HG03520 (cell line): ENCODE measurements around the gene NOS1AP.

Experiments used
- ATAC-seq: cut with Tn5 transposase; IDR thresholded peaks from one replicate; pipeline ENCODE4 v1.9.1; 2021; ENCODE audit warnings: mild to moderate bottlenecking, moderate library complexity; ENCODE audit not compliant: unreplicated experiment

Gene NOS1AP

GRCh38 chr1:162214202-162214601 lies 144.7 kb downstream of the NOS1AP start:
- ATAC-seq: no peak

- ATAC-seq: no peak
Observed at GRCh38 chr1:162215902-162216301, 146.4 kb downstream of the NOS1AP start.

GRCh38 chr1:162216604-162217003 lies 147.1 kb downstream of the NOS1AP start:
- no peak for ATAC-seq

DNA sequence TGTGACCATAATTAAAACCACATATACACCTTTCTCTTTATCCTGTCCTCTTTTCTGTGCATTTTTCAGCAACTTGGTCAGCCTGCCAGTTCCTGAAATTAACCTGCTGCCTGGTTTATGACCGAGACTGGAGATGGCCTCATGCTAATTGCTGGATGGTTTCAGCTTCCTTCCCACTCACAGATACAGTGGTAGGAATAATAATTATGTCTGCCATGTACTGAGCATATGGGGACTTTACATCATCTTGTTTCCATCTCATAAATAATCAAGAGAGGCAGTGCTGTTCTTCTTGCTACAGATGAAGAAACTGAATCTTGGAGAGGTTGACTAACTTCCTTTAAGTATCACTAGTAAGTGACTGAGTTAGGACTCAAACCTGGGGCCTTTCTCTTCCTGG lies 148.2 kb downstream of the NOS1AP start:
- no peak for ATAC-seq

- no peak for ATAC-seq
Observed at GRCh38 chr1:162218546-162218945, 149.1 kb downstream of the NOS1AP start.

DNA sequence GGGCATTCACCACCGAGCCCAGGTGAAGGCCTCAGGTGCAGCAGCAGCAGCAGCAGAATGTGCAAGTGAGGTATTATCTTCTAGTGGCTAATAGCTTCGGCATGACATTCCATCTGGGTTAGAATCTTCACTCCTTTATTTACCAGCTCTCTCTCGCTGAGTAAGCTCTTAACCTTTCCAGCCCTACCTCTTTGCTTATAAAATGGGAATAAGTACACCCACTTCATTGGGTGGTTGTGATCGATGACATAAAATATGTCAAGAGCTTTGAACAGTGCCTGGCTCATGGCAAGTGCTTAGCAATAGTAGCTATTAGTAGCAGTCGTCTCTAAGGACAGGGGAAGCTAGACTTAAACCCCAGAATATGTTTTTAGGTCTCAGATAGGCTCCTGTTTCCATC lies 149.5 kb downstream of the NOS1AP start:
- no peak for ATAC-seq

GRCh38 chr1:162219461-162219860 lies 150.0 kb downstream of the NOS1AP start:
- ATAC-seq: no peak

DNA sequence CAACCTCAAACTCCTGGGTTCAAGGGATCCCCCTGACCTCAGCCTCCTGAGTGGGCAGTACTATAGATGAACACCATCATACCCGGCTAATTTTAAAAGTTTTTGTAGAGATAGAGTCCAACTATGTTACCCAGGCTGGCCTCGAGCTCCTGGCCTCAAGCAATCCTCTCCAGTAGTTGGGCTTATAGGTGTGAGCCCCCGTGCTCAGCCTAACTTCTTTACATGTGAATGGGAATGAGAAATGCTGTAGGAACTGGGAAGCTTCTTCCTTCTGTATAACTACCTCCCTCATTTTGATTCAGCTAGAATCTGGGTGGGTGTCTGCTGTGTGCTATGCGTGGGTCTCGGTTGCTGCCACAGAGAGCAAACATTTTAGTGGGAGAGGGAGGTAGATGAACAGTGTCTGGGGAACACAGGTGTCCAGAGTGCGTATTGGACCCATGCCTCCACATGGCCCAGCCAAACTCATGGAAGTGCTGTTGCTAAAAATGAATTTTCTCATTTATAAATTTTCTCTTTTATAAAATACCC lies 150.6 kb downstream of the NOS1AP start:
- ATAC-seq: no peak

GRCh38 chr1:162222014-162222413 lies 152.5 kb downstream of the NOS1AP start:
- no peak for ATAC-seq

DNA sequence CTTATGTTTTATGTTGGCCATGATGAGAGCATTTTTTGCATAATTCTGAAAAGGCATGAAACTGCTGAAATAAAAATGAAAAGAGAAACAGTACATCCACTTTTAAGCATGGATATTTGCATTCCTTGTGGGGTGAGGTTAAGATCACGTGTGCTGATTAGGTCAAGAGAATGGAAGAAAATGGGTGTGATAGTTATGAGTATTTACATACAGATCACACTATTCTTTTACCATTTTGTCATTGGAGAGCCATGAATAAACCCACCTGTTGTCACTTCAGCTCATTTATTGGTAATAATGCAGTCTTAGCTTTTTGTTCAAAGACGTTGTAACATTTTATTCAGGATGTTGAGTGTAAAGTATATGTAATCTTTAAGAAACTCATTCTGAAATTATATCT lies 153.2 kb downstream of the NOS1AP start:
- no peak for ATAC-seq

- no peak for ATAC-seq
Observed at GRCh38 chr1:162223488-162223887, 154.0 kb downstream of the NOS1AP start.

DNA sequence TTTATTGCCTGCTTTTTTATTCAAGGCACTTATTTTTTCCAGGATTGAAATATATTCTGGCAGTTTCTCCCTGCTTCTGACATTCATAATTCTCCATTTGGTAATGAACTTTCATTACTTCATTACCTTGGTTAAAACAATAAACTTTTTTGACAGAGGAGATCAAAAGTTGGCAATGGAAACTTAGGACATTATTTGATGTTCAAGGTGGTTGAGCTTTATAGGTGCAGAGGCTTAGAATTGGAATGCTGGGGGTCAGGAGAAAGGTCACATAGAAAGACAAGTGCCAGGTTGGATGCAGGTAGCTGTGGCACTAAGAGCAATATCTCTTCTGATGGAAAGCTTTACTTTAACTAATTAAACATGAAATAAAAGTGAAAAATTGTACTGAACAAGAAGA lies 154.8 kb downstream of the NOS1AP start:
- no peak for ATAC-seq

- no peak for ATAC-seq
Observed at GRCh38 chr1:162228586-162228985, 159.1 kb downstream of the NOS1AP start.

- no peak for ATAC-seq
Observed at GRCh38 chr1:162229549-162229948, 160.1 kb downstream of the NOS1AP start.

- ATAC-seq: no peak
Observed at GRCh38 chr1:162230096-162230495, 160.6 kb downstream of the NOS1AP start.

DNA sequence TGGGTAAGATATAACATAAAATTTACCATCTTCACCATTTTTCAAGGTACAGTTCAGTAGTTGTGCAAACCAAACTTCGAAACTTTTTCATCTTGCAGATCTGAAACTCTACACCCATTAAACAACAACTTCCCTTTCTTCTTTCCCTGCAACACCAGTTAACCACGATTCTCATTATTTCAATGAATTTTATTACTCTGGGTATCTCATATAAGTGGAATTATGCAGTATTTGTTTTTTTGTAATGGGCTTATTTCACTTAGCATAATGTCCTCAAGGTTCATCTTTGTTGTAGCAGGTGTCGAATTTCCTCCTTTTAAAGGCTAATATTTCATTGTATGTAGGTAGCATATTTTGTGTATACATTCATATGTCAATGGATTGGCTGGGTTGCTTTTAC lies 161.0 kb downstream of the NOS1AP start:
- ATAC-seq: no peak

DNA sequence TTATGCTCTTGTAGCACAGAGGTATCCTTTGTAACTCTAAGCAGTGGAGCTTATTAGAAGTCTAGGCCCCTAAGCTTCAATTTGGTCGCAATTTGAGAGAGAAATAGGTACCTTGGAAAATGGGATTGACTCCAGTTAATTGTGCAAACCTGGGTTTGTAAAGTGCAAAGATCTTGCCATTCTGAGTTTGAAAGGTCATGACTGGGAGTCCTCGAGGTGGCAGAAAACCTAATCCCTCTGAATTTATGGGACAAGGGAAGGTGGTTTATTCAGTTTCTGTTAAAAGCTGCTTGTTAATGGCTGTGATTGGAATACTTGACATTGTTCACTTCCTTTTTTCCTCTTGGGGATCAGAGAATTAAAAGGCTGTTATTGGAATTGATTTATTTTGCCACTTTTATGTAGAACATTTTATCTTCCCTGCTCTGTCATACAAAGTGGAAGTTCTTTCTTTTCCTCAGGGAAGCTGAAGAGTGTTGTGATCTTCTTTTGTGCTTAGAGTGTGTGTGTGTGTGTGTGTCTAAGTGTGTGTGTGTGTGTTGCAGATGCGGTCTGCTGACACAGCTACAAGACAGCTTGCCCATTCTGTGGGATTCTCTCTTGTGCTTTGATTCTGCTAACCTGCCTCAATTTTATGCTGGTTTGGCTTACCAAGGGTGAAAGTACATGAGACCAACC lies 162.7 kb downstream of the NOS1AP start:
- ATAC-seq: no peak

DNA sequence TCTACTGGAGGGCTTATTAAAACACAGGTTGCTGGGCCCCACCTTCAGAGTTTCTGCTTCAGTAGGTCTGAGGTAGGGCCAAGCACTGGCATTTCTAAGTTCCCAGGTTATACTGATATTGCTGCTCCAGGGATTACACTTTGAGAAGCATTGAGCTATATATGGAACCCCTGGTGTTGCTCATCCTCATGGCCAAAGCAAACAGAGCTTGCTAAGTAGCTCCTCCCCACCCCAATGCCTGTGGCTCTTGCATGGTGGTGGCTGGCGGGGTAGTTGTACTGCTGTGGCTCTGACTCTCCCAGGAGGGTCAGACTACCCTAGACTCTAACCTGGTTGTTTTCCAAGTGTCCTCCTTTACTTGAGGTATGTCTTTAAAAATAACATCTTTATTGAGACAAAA lies 163.6 kb downstream of the NOS1AP start:
- no peak for ATAC-seq

DNA sequence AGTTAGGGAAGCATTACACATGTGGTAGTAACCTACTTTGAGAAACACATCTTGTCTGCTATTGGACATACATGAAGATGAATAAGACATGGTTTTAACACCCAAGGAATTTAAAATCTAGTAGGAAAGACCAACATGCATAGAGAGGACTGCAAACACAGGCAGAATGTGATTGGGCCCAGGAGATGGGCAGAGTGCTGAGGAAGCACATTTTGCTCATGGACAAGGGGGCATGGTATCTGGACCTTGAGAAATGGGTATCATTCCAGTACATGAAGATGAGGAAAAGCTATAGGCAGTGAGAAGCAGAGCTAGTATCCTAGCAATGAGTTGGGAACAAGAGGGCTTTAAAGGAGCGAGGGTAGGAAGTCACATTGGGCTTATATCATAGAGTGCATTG lies 164.4 kb downstream of the NOS1AP start:
- ATAC-seq: no peak

GRCh38 chr1:162234571-162234970 lies 165.1 kb downstream of the NOS1AP start:
- no peak for ATAC-seq

DNA sequence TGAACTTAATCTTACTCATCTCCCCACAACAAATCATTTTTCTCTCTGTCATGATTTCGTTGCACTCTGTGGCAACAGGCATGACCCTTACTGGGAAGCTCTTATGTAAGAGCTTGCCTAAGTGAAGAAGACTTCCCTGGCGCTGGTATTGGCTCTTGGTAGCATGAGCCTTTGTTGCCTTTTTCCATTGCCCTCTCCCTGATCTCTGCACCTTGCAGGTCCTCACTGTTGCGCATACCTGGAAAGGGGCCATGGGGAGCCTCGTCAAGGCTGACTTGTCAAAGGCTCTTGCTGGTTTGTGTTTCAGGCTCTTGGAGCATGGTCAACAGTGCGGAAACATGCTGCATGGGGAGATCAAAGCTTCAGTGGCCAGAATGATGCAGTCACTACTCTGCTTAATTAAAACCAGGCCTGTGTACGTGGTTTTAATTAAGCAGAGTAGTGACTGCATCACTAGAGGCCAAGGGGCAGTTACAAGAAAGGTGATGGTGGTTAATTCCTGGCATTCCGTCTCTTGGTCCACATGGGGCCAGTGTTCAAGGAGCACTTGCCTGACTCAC lies 165.8 kb downstream of the NOS1AP start:
- no peak for ATAC-seq

GRCh38 chr1:162236201-162236600 lies 166.7 kb downstream of the NOS1AP start:
- no peak for ATAC-seq

DNA sequence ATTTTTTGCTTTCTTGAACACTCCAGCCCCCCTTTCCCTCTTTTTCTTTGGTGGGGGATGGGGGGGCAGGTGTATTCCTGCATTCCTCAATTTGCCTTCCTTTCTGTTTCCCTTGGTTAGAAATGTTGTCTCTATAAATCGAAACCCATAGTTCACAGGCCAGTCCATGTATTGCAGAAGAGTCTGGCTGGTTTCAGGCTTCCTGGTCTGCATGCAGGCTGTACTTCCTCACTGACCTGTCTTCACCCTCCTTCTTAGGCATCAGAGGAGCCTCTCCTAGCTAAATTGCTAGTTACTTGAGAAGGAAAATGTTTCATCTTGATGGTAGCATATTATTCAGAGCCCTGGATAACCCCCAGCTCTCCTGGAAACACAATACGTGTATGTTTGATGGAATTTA lies 167.1 kb downstream of the NOS1AP start:
- ATAC-seq: no peak
